Spleen (tissue), 7 donors: ENCODE data around the gene CTSG.

Source experiments
- CTCF ChIP-seq, 11 experiments: fragments of 200-600 bp in 7 of 11; fragments of 450-650 bp in 4 of 11; sonication (generic) in 4 of 11; IDR thresholded peaks in 8 of 11; conservative IDR thresholded peaks in 3 of 11; 1 replicate in 7 of 11; 2 replicates in 4 of 11; pipeline versions ENCODE4 v1.4.0 to v1.8.0; 2016 to 2021; ENCODE audit warnings: antibody characterized with exemption in 11 of 11, inconsistent platforms in 4 of 11, mild to moderate bottlenecking in 1 of 11
- POLR2A ChIP-seq, 3 donors: fragments of 450-650 bp; IDR thresholded peaks; one replicate each; pipeline ENCODE4 v1.5.1; 2017; ENCODE audit warnings: antibody characterized with exemption in 3 of 3, mild to moderate bottlenecking in 1 of 3
- POLR2AphosphoS5 ChIP-seq, 3 donors: sonication (generic); formaldehyde crosslinking; IDR thresholded peaks; one replicate each; pipeline ENCODE4 v1.5.1; 2017; ENCODE audit warnings: antibody characterized with exemption in 3 of 3
- donor health status: DM: no; HTN: no; CAD: no; lungs with moderate emphysema.
- donor health status: DM: no; HTN: no; CAD: no.
- donor health status: DM: no; HTN: no; CAD: no.

GRCh38 chr14:24563505-24563904, 12.5 kb downstream of the CTSG start:
- TF ChIP-seq POLR2A (IDR thresholded peaks at IDR 0.05) (no peak), CTCF (IDR thresholded peaks at IDR 0.05 in 8 of 11, conservative IDR thresholded peaks at IDR 0.05 in 3 of 11) (no peak), POLR2AphosphoS5 (IDR thresholded peaks at IDR 0.05) (no peak)
